Breast epithelium (tissue), 3 donors: ENCODE results near the gene ANKRD31.

Experiments used
- CTCF ChIP-seq, 3 donors: fragments of 450-650 bp; IDR thresholded peaks; one replicate each; pipeline ENCODE4 v1.5.1; 2016 to 2017; ENCODE audit warnings: antibody characterized with exemption in 3 of 3, mild to moderate bottlenecking in 3 of 3, moderate library complexity in 3 of 3
- POLR2AphosphoS5 ChIP-seq, 3 donors: sonication (generic); formaldehyde crosslinking; IDR thresholded peaks; one replicate each; pipeline ENCODE4 v1.6.1; 2017; ENCODE audit warnings: antibody characterized with exemption in 3 of 3

- no peak for TF ChIP-seq CTCF (IDR thresholded peaks at IDR 0.05)
- no peak for TF ChIP-seq POLR2AphosphoS5 (IDR thresholded peaks at IDR 0.05)
Observed at GRCh38 chr5:75059912-75060545, 176.6 kb downstream of the ANKRD31 start.
